Measurements from ENCODE around the gene RPP14. TPM values are rescaled to one million over a fixed set of nuclear protein-coding genes. Genes with fewer than 3 reads are reported as not detected.

RPP14 gene
- total RNA-seq, 1 donor from 2014 or later, result 23.3 TPM

GRCh38 chr3:58358808-58359207, 52.8 kb downstream of the RPP14 start:
- Mint-ChIP-seq H3K4me3 (no peak overlapping the region), H3K27me3 (no peaks in the 10 kb centered on the region), H3K4me1 (ENCODE audit: unreplicated experiment) (no peaks in the 10 kb centered on the region), H3K9me3 (no peaks in the 10 kb centered on the region), H3K36me3 (peaks cover 4% of the 10 kb centered on the region), H3K27ac (no peak overlapping the region)
- no peak for TF ChIP-seq CTCF (conservative IDR thresholded peaks at IDR 0.05)
- DNase-seq (ENCODE audit: extremely low spot score, unreplicated experiment), result no peak

GRCh38 chr3:58359621-58360020, 53.6 kb downstream of the RPP14 start:
- Mint-ChIP-seq H3K36me3 (peaks cover 4% of the 10 kb centered on the region), H3K27me3 (no peaks in the 10 kb centered on the region), H3K27ac (no peak overlapping the region), H3K4me1 (ENCODE audit: unreplicated experiment) (no peaks in the 10 kb centered on the region), H3K9me3 (peaks cover 4% of the 10 kb centered on the region), H3K4me3 (no peak overlapping the region)
- no peak for TF ChIP-seq CTCF (conservative IDR thresholded peaks at IDR 0.05)
- no peak for DNase-seq (ENCODE audit: extremely low spot score, unreplicated experiment)

- no peak for TF ChIP-seq CTCF (conservative IDR thresholded peaks at IDR 0.05)
- Mint-ChIP-seq H3K36me3 (peaks cover 4% of the 10 kb centered on the region), H3K4me1 (ENCODE audit: unreplicated experiment) (no peaks in the 10 kb centered on the region), H3K4me3 (no peak overlapping the region), H3K27me3 (no peaks in the 10 kb centered on the region), H3K27ac (no peak overlapping the region), H3K9me3 (peaks cover 4% of the 10 kb centered on the region)
- no peak for DNase-seq (ENCODE audit: extremely low spot score, unreplicated experiment)
These were observed 55.8 kb downstream of the RPP14 start for GRCh38 chr3:58361866-58362265.

GRCh38 chr3:58366699-58367098, 60.7 kb downstream of the RPP14 start:
- no peaks in the 10 kb centered on the region for H3K27me3 Mint-ChIP-seq
- peaks cover 4% of the 10 kb centered on the region for H3K9me3 Mint-ChIP-seq
- H3K27ac Mint-ChIP-seq, result no peak overlapping the region
- no peak for DNase-seq (ENCODE audit: extremely low spot score, unreplicated experiment)
- no peaks in the 10 kb centered on the region for H3K36me3 Mint-ChIP-seq
- TF ChIP-seq CTCF (conservative IDR thresholded peaks at IDR 0.05), result no peak
- no peak overlapping the region for H3K4me3 Mint-ChIP-seq
- H3K4me1 Mint-ChIP-seq (ENCODE audit: unreplicated experiment), result no peaks in the 10 kb centered on the region

GRCh38 chr3:58369038-58369437, 63.0 kb downstream of the RPP14 start:
- TF ChIP-seq CTCF (conservative IDR thresholded peaks at IDR 0.05), result no peak
- Mint-ChIP-seq H3K4me3 (no peak overlapping the region), H3K27me3 (no peaks in the 10 kb centered on the region), H3K9me3 (peaks cover 2% of the 10 kb centered on the region), H3K27ac (no peak overlapping the region), H3K36me3 (no peaks in the 10 kb centered on the region), H3K4me1 (ENCODE audit: unreplicated experiment) (no peaks in the 10 kb centered on the region)
- DNase-seq (ENCODE audit: extremely low spot score, unreplicated experiment), result no peak

Other genes with a start within 250 kb of the RPP14 start
- not detected in 2 replicates for gene DNASE1L3, start 95.3 kb upstream of the RPP14 start, total RNA-seq (ENCODE audit: low replicate concordance)
- 15.7 and 25.4 TPM in 2 replicates for gene ABHD6, start 68.5 kb upstream of the RPP14 start, total RNA-seq (ENCODE audit: low replicate concordance)
- gene HTD2, start 275 bp downstream of the RPP14 start, total RNA-seq (ENCODE audit: low replicate concordance), result 10.6 and 11.4 TPM in 2 replicates
- 12.4 and 15.1 TPM in 2 replicates for gene PXK, start 26.6 kb downstream of the RPP14 start, total RNA-seq (ENCODE audit: low replicate concordance)
- gene PDHB, start 127.6 kb downstream of the RPP14 start, total RNA-seq (ENCODE audit: low replicate concordance), result 72.1 and 76.9 TPM in 2 replicates
- gene KCTD6, start 185.9 kb downstream of the RPP14 start, total RNA-seq (ENCODE audit: low replicate concordance), result 23.5 and 24.9 TPM in 2 replicates
- 5.6 and 6.9 TPM in 2 replicates for gene ACOX2, start 230.9 kb downstream of the RPP14 start, total RNA-seq (ENCODE audit: low replicate concordance)